Mammary epithelial cell (primary cell): ENCODE results near the gene DCTN2.

Source experiments
- CTCF ChIP-seq, 2 donors: IDR thresholded peaks in 1 of 2; conservative IDR thresholded peaks in 1 of 2; 2 replicates each; pipeline ENCODE4 v1.5.1; 2011 to 2012; ENCODE audit warnings: inconsistent platforms in 2 of 2, low read length in 2 of 2, mild to moderate bottlenecking in 2 of 2, control low read depth in 1 of 2, low read depth in 1 of 2; ENCODE audit not compliant: insufficient read depth in 1 of 2; ENCODE audit errors: extremely low read depth in 1 of 2
- EZH2 ChIP-seq: IDR thresholded peaks from 2 replicates; pipeline ENCODE4 v1.6.1; 2012; ENCODE audit warnings: low read length, inconsistent platforms, borderline replicate concordance

DNA sequence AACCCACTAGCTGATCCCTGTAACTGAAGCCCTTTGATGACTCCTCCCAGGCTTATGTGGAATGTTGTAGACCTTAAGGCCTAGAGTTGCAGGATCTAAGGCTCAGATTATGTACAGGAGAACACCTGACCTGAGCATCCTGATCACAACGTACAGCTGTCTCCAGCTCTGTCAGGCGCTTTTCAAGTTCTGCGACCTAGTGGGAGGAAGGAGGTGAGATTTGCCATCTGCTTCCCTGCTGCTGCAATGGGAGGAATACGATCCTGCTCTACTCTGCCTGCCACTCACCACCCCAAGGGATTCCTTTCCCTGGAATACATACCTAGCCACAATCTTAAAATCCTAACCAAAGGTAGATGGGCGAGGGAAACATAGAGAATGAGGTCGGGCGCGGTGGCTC is 13.9 kb downstream of the DCTN2 start:
- TF ChIP-seq CTCF (conservative IDR thresholded peaks at IDR 0.05 in 1 of 2, IDR thresholded peaks at IDR 0.05 in 1 of 2; ENCODE audit: extremely low read depth in 1 of 2, insufficient read depth in 1 of 2, low read depth in 1 of 2, low read length in 2 of 2) (no peak), EZH2 (no peak)
